ENCODE measurements around the gene STING1.

- TF ChIP-seq POLR2A (IDR thresholded peaks at IDR 0.05) (no peak), CTCF (IDR thresholded peaks at IDR 0.05) (no peak)
These were observed 52.5 kb downstream of the STING1 start for GRCh38 chr5:139430015-139430414.

Measured in heart left ventricle (tissue), 13 donors.